ENCODE data around the gene MACROD2. TPM values are rescaled to one million over a fixed set of nuclear protein-coding genes. Genes with fewer than 3 reads are reported as not detected.
"Not testable (repeated sequence)": the region's sequence is repeated elsewhere in the genome, so short reads cannot be mapped to it uniquely, and the experiment has no call there.

The MACROD2 gene
- total and polyA plus RNA-seq, 9 donors = 2.0 to 4.9 (median 3.1) TPM

- Histone ChIP-seq H3K4me3 (ENCODE audit: low read length) (no peak overlapping the region), H3K9me3 (replicated peaks; ENCODE audit: control insufficient read depth, low read depth, low read length) (no peaks in the 10 kb centered on the region), H3K36me3 (ENCODE audit: control insufficient read depth, insufficient read depth, low read length) (no peaks in the 10 kb centered on the region), H3K27me3 (ENCODE audit: control insufficient read depth, insufficient read depth, low read length) (no peaks in the 10 kb centered on the region), H3K27ac (ENCODE audit: low read length) (no peak overlapping the region), H3K4me1 (ENCODE audit: control insufficient read depth, insufficient read depth, low read length) (no peaks in the 10 kb centered on the region)
- no CpG with 5 or more reads among the region's 2 CpGs for WGBS (ENCODE audit: insufficient coverage)
- no peak for DNase-seq
Measured at GRCh38 chr20:14234666-14235295, 239.5 kb downstream of the MACROD2 start.

- H3K4me3 ChIP-seq (ENCODE audit: low read length) = no peak overlapping the region
- 50% methylated on average over 1 of the region's 2 CpGs for WGBS (ENCODE audit: insufficient coverage)
- no peaks in the 10 kb centered on the region for H3K4me1 ChIP-seq (ENCODE audit: control insufficient read depth, insufficient read depth, low read length)
- DNase-seq = peak; percentile 4
- no peak overlapping the region for H3K27ac ChIP-seq (ENCODE audit: low read length)
- no peaks in the 10 kb centered on the region for H3K9me3 ChIP-seq (replicated peaks; ENCODE audit: control insufficient read depth, low read depth, low read length)
- no peaks in the 10 kb centered on the region for H3K27me3 ChIP-seq (ENCODE audit: control insufficient read depth, insufficient read depth, low read length)
- no peaks in the 10 kb centered on the region for H3K36me3 ChIP-seq (ENCODE audit: control insufficient read depth, insufficient read depth, low read length)
Measured at GRCh38 chr20:14235355-14235754, 240.0 kb downstream of the MACROD2 start.

- DNase-seq = no peak
Measured at GRCh38 chr20:14245368-14245970, 250.2 kb downstream of the MACROD2 start.

GRCh38 chr20:14259689-14260088, 264.4 kb downstream of the MACROD2 start:
- Histone ChIP-seq H3K36me3 (ENCODE audit: control insufficient read depth, insufficient read depth, low read length) (no peaks in the 10 kb centered on the region), H3K4me1 (ENCODE audit: control insufficient read depth, insufficient read depth, low read length) (no peaks in the 10 kb centered on the region), H3K9me3 (replicated peaks; ENCODE audit: control insufficient read depth, low read depth, low read length) (no peaks in the 10 kb centered on the region), H3K4me3 (ENCODE audit: low read length) (no peak overlapping the region), H3K27me3 (ENCODE audit: control insufficient read depth, insufficient read depth, low read length) (no peaks in the 10 kb centered on the region), H3K27ac (ENCODE audit: low read length) (no peak overlapping the region)
- DNase-seq = no peak
- WGBS (ENCODE audit: insufficient coverage) = no CpG with 5 or more reads among the region's 1 CpG

More at GRCh38 chr20:14245368-14245970, 250.2 kb downstream of the MACROD2 start:
- H3K27ac ChIP-seq (ENCODE audit: low read length) = no peak overlapping the region
- no CpG with 5 or more reads among the region's 1 CpG for WGBS (ENCODE audit: insufficient coverage)
- no peaks in the 10 kb centered on the region for H3K27me3 ChIP-seq (ENCODE audit: control insufficient read depth, insufficient read depth, low read length)
- H3K36me3 ChIP-seq (ENCODE audit: control insufficient read depth, insufficient read depth, low read length) = no peaks in the 10 kb centered on the region
- H3K9me3 ChIP-seq (replicated peaks; ENCODE audit: control insufficient read depth, low read depth, low read length) = no peaks in the 10 kb centered on the region
- no peak overlapping the region for H3K4me3 ChIP-seq (ENCODE audit: low read length)
- no peaks in the 10 kb centered on the region for H3K4me1 ChIP-seq (ENCODE audit: control insufficient read depth, insufficient read depth, low read length)

GRCh38 chr20:14260367-14260766, 265.1 kb downstream of the MACROD2 start:
- H3K4me3 ChIP-seq (ENCODE audit: low read length) = no peak overlapping the region
- no peak overlapping the region for H3K27ac ChIP-seq (ENCODE audit: low read length)
- no peak for DNase-seq
- H3K4me1 ChIP-seq (ENCODE audit: control insufficient read depth, insufficient read depth, low read length) = no peaks in the 10 kb centered on the region
- no peaks in the 10 kb centered on the region for H3K9me3 ChIP-seq (replicated peaks; ENCODE audit: control insufficient read depth, low read depth, low read length)
- WGBS (ENCODE audit: insufficient coverage) = no CpG with 5 or more reads among the region's 1 CpG
- no peaks in the 10 kb centered on the region for H3K27me3 ChIP-seq (ENCODE audit: control insufficient read depth, insufficient read depth, low read length)
- H3K36me3 ChIP-seq (ENCODE audit: control insufficient read depth, insufficient read depth, low read length) = no peaks in the 10 kb centered on the region

GRCh38 chr20:14264869-14265268, 269.6 kb downstream of the MACROD2 start:
- DNase-seq = no peak
- H3K4me3 ChIP-seq (ENCODE audit: low read length) = no peak overlapping the region
- H3K4me1 ChIP-seq (ENCODE audit: control insufficient read depth, insufficient read depth, low read length) = no peaks in the 10 kb centered on the region
- no peak overlapping the region for H3K27ac ChIP-seq (ENCODE audit: low read length)
- no peaks in the 10 kb centered on the region for H3K36me3 ChIP-seq (ENCODE audit: control insufficient read depth, insufficient read depth, low read length)
- H3K27me3 ChIP-seq (ENCODE audit: control insufficient read depth, insufficient read depth, low read length) = no peaks in the 10 kb centered on the region
- no peaks in the 10 kb centered on the region for H3K9me3 ChIP-seq (replicated peaks; ENCODE audit: control insufficient read depth, low read depth, low read length)

- Histone ChIP-seq H3K4me3 (ENCODE audit: low read length) (no peak overlapping the region), H3K9me3 (replicated peaks; ENCODE audit: control insufficient read depth, low read depth, low read length) (no peaks in the 10 kb centered on the region), H3K4me1 (ENCODE audit: control insufficient read depth, insufficient read depth, low read length) (no peaks in the 10 kb centered on the region), H3K27me3 (ENCODE audit: control insufficient read depth, insufficient read depth, low read length) (no peaks in the 10 kb centered on the region), H3K27ac (ENCODE audit: low read length) (no peak overlapping the region), H3K36me3 (ENCODE audit: control insufficient read depth, insufficient read depth, low read length) (no peaks in the 10 kb centered on the region)
- no peak for DNase-seq
Measured at GRCh38 chr20:14266246-14266645, 270.9 kb downstream of the MACROD2 start.

- not testable (repeated sequence) for H3K27ac ChIP-seq (ENCODE audit: low read length); H3K27me3 ChIP-seq (ENCODE audit: control insufficient read depth, insufficient read depth, low read length); H3K9me3 ChIP-seq (replicated peaks; ENCODE audit: control insufficient read depth, low read depth, low read length); H3K36me3 ChIP-seq (ENCODE audit: control insufficient read depth, insufficient read depth, low read length); DNase-seq; H3K4me1 ChIP-seq (ENCODE audit: control insufficient read depth, insufficient read depth, low read length); H3K4me3 ChIP-seq (ENCODE audit: low read length)
- whole genome bisulfite sequencing (ENCODE audit: insufficient coverage) = 95% methylated on average over 5 of the region's 9 CpGs
Measured at GRCh38 chr20:14270751-14271150, 275.4 kb downstream of the MACROD2 start.

- no peaks in the 10 kb centered on the region for H3K9me3 ChIP-seq (replicated peaks; ENCODE audit: control insufficient read depth, low read depth, low read length)
- no peak overlapping the region for H3K27ac ChIP-seq (ENCODE audit: low read length)
- no peaks in the 10 kb centered on the region for H3K4me1 ChIP-seq (ENCODE audit: control insufficient read depth, insufficient read depth, low read length)
- no peak overlapping the region for H3K4me3 ChIP-seq (ENCODE audit: low read length)
- H3K36me3 ChIP-seq (ENCODE audit: control insufficient read depth, insufficient read depth, low read length) = no peaks in the 10 kb centered on the region
- no peak for DNase-seq
- H3K27me3 ChIP-seq (ENCODE audit: control insufficient read depth, insufficient read depth, low read length) = no peaks in the 10 kb centered on the region
- WGBS (ENCODE audit: insufficient coverage) = 74% methylated on average over 2 of the region's 4 CpGs
Measured at GRCh38 chr20:14282140-14282539, 286.8 kb downstream of the MACROD2 start.

- no CpG with 5 or more reads among the region's 1 CpG for WGBS (ENCODE audit: insufficient coverage)
Measured at GRCh38 chr20:14284443-14284842, 289.1 kb downstream of the MACROD2 start.

More at GRCh38 chr20:14284443-14284842, 289.1 kb downstream of the MACROD2 start:
- H3K27me3 ChIP-seq (ENCODE audit: control insufficient read depth, insufficient read depth, low read length) = no peaks in the 10 kb centered on the region
- no peak overlapping the region for H3K27ac ChIP-seq (ENCODE audit: low read length)
- H3K36me3 ChIP-seq (ENCODE audit: control insufficient read depth, insufficient read depth, low read length) = no peaks in the 10 kb centered on the region
- no peaks in the 10 kb centered on the region for H3K9me3 ChIP-seq (replicated peaks; ENCODE audit: control insufficient read depth, low read depth, low read length)
- DNase-seq = no peak
- H3K4me1 ChIP-seq (ENCODE audit: control insufficient read depth, insufficient read depth, low read length) = no peaks in the 10 kb centered on the region
- no peak overlapping the region for H3K4me3 ChIP-seq (ENCODE audit: low read length)
